ENCODE data around the gene MAU2. TPM values are rescaled to one million over a fixed set of nuclear protein-coding genes. Genes with fewer than 3 reads are reported as not detected.

MAU2 gene
- total and polyA plus RNA-seq, 11 donors, result 15.7 to 46.4 (median 29.0) TPM

DNA sequence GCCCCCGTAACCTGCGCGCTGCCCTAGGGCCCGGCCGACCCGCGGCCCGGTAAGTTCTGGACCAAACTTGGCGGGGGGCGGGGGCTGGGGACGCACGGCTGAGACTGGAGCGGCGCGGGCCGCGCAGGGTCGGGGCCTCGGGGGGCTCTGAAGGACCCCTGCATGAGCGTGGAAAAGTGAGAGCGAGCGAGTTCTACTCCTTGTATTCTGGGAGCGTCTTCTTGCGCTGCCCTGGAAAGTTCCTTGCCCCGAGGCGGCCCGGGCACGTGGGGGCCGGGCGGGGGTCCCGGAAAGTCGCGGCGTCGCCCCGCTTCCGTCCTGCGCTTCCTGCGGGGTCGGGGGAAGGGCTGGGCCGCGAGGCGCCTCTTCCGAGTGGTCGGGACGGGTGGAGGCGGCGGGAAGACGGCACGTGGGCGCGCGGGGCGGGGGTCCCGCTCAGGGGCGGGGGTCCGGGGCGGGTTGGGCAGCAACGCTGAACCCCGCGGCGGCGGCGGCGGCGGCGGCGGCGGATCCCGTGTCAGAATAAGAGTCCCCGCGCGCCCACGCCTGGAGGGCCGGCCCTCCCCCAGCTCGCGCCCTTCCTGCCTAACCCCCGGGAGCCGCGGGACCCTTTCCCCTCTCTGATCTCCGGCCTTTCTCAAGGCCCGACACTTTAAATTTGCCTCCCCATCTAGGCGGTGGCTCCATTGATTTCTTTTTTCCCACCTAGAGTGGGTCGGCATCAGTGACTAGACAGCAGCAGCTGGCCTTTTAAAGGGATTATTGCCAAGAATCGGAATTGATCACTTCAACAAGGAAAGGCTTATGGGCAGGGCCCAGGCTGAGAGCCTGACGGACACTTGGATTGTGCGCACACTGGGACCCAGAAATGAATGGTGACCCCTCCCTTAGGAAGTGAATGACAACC is 85.6 kb downstream of the MAU2 start:
- ATAC-seq (peak in 3 of 4 donors; percentile 2 to 34 (median 29)), DNase-seq (peak; percentile 56 to 75 (median 64))
- no peaks in the 10 kb centered on the region for H3K9me3 ChIP-seq
- H3K27me3 ChIP-seq, result no peaks in the 10 kb centered on the region
- 1% methylated on average over 20 to 87 of the region's 87 CpGs for WGBS, 4 donors
- H3K4me3 ChIP-seq, result peak overlapping the region; percentile 66 to 100 (median 94)
- H3K36me3 ChIP-seq, result no peaks in the 10 kb centered on the region
- H3K27ac ChIP-seq, result peak overlapping the region; percentile 62 to 95 (median 88)
- TF ChIP-seq POLR2A (IDR thresholded peaks at IDR 0.05), result peak in 1 of 2 donors; percentile 11
- TF ChIP-seq, protein P1, sequence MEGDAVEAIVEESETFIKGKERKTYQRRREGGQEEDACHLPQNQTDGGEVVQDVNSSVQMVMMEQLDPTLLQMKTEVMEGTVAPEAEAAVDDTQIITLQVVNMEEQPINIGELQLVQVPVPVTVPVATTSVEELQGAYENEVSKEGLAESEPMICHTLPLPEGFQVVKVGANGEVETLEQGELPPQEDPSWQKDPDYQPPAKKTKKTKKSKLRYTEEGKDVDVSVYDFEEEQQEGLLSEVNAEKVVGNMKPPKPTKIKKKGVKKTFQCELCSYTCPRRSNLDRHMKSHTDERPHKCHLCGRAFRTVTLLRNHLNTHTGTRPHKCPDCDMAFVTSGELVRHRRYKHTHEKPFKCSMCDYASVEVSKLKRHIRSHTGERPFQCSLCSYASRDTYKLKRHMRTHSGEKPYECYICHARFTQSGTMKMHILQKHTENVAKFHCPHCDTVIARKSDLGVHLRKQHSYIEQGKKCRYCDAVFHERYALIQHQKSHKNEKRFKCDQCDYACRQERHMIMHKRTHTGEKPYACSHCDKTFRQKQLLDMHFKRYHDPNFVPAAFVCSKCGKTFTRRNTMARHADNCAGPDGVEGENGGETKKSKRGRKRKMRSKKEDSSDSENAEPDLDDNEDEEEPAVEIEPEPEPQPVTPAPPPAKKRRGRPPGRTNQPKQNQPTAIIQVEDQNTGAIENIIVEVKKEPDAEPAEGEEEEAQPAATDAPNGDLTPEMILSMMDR (IDR thresholded peaks at IDR 0.05), result no peak
- peaks cover 0 to 74% (median 44%) of the 10 kb centered on the region in 12 donors for H3K4me1 ChIP-seq
- intact Hi-C loops (cut with DNase I), result loop anchor here in 7 of 10 donors (1.0 to 10.0 kb wide), 11 partner anchors 21 to 86 kb away; no protein-coding TSS in a partner anchor

GRCh38 chr19:19406878-19407632 is 86.4 kb downstream of the MAU2 start:
- peak in 2 of 4 donors; percentile 29 to 32 for ATAC-seq
- intact Hi-C loops (cut with DNase I), result loop anchor here in 7 of 10 donors (2.0 to 10.0 kb wide), 7 partner anchors 40 to 85 kb away; no protein-coding TSS in a partner anchor
- H3K4me1 ChIP-seq, result peaks cover 0 to 80% (median 51%) of the 10 kb centered on the region in 12 donors
- no peaks in the 10 kb centered on the region for H3K9me3 ChIP-seq
- WGBS, 4 donors, result 12 to 33% (median 24%) methylated on average over 12 of the region's 12 CpGs
- H3K4me3 ChIP-seq, result peak overlapping the region; percentile 66 to 100 (median 94)
- H3K36me3 ChIP-seq, result no peaks in the 10 kb centered on the region
- DNase-seq, result peak in 1 of 5 donors; percentile 46
- TF ChIP-seq POLR2A (IDR thresholded peaks at IDR 0.05), result no peak
- TF ChIP-seq, protein P1 (IDR thresholded peaks at IDR 0.05), result peak in 7 of 12 donors; percentile 15 to 49 (median 25)
- no peaks in the 10 kb centered on the region for H3K27me3 ChIP-seq
- peak overlapping the region; percentile 62 to 95 (median 88) for H3K27ac ChIP-seq

- ATAC-seq (no peak), DNase-seq (no peak)
- H3K27ac ChIP-seq, result peak overlapping the region in 7 of 12 donors; percentile 28 to 94 (median 85)
- peak overlapping the region in 10 of 12 donors; percentile 81 to 100 (median 96) for H3K4me3 ChIP-seq
- TF ChIP-seq, protein P1 (IDR thresholded peaks at IDR 0.05), result no peak
- TF ChIP-seq POLR2A (IDR thresholded peaks at IDR 0.05), result no peak
- peaks cover 0 to 78% (median 51%) of the 10 kb centered on the region in 12 donors for H3K4me1 ChIP-seq
- no peaks in the 10 kb centered on the region for H3K27me3 ChIP-seq
- H3K36me3 ChIP-seq, result no peaks in the 10 kb centered on the region
- intact Hi-C loops (cut with DNase I), result loop anchor here in 7 of 10 donors (2.0 to 10.0 kb wide), 7 partner anchors 40 to 85 kb away; no protein-coding TSS in a partner anchor
- no peaks in the 10 kb centered on the region for H3K9me3 ChIP-seq
- 62 to 80% (median 72%) methylated on average over 4 of the region's 4 CpGs for WGBS, 4 donors
Observed at GRCh38 chr19:19407633-19407930, 87.0 kb downstream of the MAU2 start.

Other genes starting within 250 kb of the MAU2 start
- 10 to 100 TPM; 12.3 to 29.7 (median 20.8) TPM for gene TMEM161A, start 182.4 kb upstream of the MAU2 start, total RNA-seq
- 10 to 100 TPM; 22.1 to 26.1 TPM for gene TMEM161A, start 182.4 kb upstream of the MAU2 start, polyA plus RNA-seq
- under 1 TPM in 8 of 9 donors, not detected in 1; 0.23 to 0.92 (median 0.49) TPM for gene MEF2B, start 150.6 kb upstream of the MAU2 start, total RNA-seq
- under 1 TPM; 0.23 to 0.33 TPM for gene MEF2B, start 150.6 kb upstream of the MAU2 start, polyA plus RNA-seq
- gene BORCS8, start 128.7 kb upstream of the MAU2 start, total RNA-seq, result 10 to 100 TPM; 14.4 to 28.9 (median 22.7) TPM
- gene BORCS8, start 128.7 kb upstream of the MAU2 start, polyA plus RNA-seq, result 10 to 100 TPM; 19.6 to 23.4 TPM
- 10 to 100 TPM; 26.5 to 45.7 (median 39.5) TPM for gene RFXANK, start 128.6 kb upstream of the MAU2 start, total RNA-seq
- gene RFXANK, start 128.6 kb upstream of the MAU2 start, polyA plus RNA-seq, result 10 to 100 TPM; 55.2 to 71.9 TPM
- 10 to 100 TPM in 2 of 9 donors, 1 to 10 TPM in 7; 2.6 to 13.1 (median 5.7) TPM for gene NR2C2AP, start 117.4 kb upstream of the MAU2 start, total RNA-seq
- gene NR2C2AP, start 117.4 kb upstream of the MAU2 start, polyA plus RNA-seq, result 10 to 100 TPM in 1 of 2 donors, 1 to 10 TPM in 1; 6.7 to 26.2 TPM
- not detected for gene NCAN, start 108.9 kb upstream of the MAU2 start, total RNA-seq
- gene NCAN, start 108.9 kb upstream of the MAU2 start, polyA plus RNA-seq, result not detected
- gene TM6SF2, start 47.5 kb upstream of the MAU2 start, total RNA-seq, result 1 to 10 TPM in 2 of 9 donors, under 1 TPM in 6, not detected in 1; 0.38 to 1.4 (median 0.65) TPM
- gene TM6SF2, start 47.5 kb upstream of the MAU2 start, polyA plus RNA-seq, result under 1 TPM; 0.04 to 0.19 TPM
- 10 to 100 TPM; 34.2 to 53.4 (median 41.9) TPM for gene SUGP1, start 320 bp upstream of the MAU2 start, total RNA-seq
- 10 to 100 TPM; 28.7 to 41.0 TPM for gene SUGP1, start 320 bp upstream of the MAU2 start, polyA plus RNA-seq
- 10 to 100 TPM; 18.1 to 49.5 (median 35.5) TPM for gene GATAD2A, start 84.8 kb downstream of the MAU2 start, total RNA-seq
- gene GATAD2A, start 84.8 kb downstream of the MAU2 start, polyA plus RNA-seq, result 10 to 100 TPM in 1 of 2 donors, 1 to 10 TPM in 1; 7.5 to 27.0 TPM
- gene TSSK6, start 194.7 kb downstream of the MAU2 start, total RNA-seq, result 1 to 10 TPM in 1 of 9 donors, under 1 TPM in 8; 0.28 to 1.0 (median 0.54) TPM
- under 1 TPM; 0.57 to 0.61 TPM for gene TSSK6, start 194.7 kb downstream of the MAU2 start, polyA plus RNA-seq
- 1,000 to 10,000 TPM in 3 of 9 donors, 100 to 1,000 TPM in 6; 101 to 1,154 (median 960) TPM for gene NDUFA13, start 195.4 kb downstream of the MAU2 start, total RNA-seq
- 1,000 to 10,000 TPM in 1 of 2 donors, 100 to 1,000 TPM in 1; 856 to 1,476 TPM for gene NDUFA13, start 195.4 kb downstream of the MAU2 start, polyA plus RNA-seq
- gene YJEFN3, start 208.1 kb downstream of the MAU2 start, total RNA-seq, result 1 to 10 TPM in 8 of 9 donors, not detected in 1; 1.2 to 5.4 (median 2.3) TPM
- 1 to 10 TPM; 3.6 to 5.3 TPM for gene YJEFN3, start 208.1 kb downstream of the MAU2 start, polyA plus RNA-seq
- under 1 TPM in 7 of 9 donors, not detected in 2; 0.07 to 0.61 (median 0.22) TPM for gene CILP2, start 217.4 kb downstream of the MAU2 start, total RNA-seq
- under 1 TPM; 0.08 to 0.24 TPM for gene CILP2, start 217.4 kb downstream of the MAU2 start, polyA plus RNA-seq